ENCODE data around the gene ELSPBP1.

The ELSPBP1 gene

DNA sequence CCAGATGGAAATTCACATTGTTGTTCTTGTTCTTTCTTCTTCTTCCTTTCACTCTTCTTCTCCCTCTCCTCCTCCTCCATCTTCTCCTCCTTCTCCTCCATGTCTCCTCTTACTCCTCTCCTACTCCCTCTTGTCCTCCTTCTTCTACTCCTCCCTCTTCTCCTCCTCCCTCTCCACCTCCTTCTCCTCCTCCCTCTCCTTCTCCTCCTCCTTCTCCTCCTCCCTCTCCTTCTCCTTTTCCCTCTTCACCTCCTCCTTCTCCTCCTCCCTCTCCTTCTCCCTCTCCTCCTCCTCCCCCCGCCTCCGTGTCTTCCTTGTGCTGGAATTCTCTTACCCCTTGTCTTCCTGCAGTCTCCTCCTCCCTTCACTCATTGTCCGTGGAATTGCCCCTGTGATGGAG, 31.0 kb downstream of the ELSPBP1 start:
- Histone ChIP-seq H2BK5ac (ENCODE audit: low read length) (no peak overlapping the region), H3K14ac (ENCODE audit: low read length) (no peak overlapping the region), H3K36me3 (replicated peaks in 1 of 2; ENCODE audit: control insufficient read depth in 2 of 2, insufficient read depth in 2 of 2, low read length in 2 of 2) (peaks cover 0 to 2% of the 10 kb centered on the region in 2 donors), H3K4ac (ENCODE audit: low read length) (no peak overlapping the region), H2BK15ac (ENCODE audit: low read length) (no peak overlapping the region), H4K91ac (ENCODE audit: low read depth, low read length, poor library complexity) (no peak overlapping the region), H2BK12ac (ENCODE audit: low read length) (no peak overlapping the region), H4K8ac (ENCODE audit: low read depth, low read length) (no peak overlapping the region), H3K18ac (ENCODE audit: low read length) (no peak overlapping the region), H3K27ac (replicated peaks; ENCODE audit: low read length) (no peak overlapping the region), H2AK5ac (ENCODE audit: low read depth, low read length) (no peak overlapping the region), H3K27me3 (ENCODE audit: control insufficient read depth in 3 of 3, insufficient read depth in 3 of 3, low read depth in 1 of 3, low read length in 3 of 3) (peaks cover 0 to 4% (median 0%) of the 10 kb centered on the region in 3 experiments), H3K23ac (ENCODE audit: low read depth, low read length, poor library complexity) (no peak overlapping the region), H3K79me1 (ENCODE audit: low read depth, low read length) (no peaks in the 10 kb centered on the region), H3K9ac (ENCODE audit: low read depth, low read length, poor library complexity) (no peak overlapping the region), H3K4me3 (ENCODE audit: low read length in 2 of 2) (no peak overlapping the region), H2BK120ac (ENCODE audit: low read depth, low read length) (no peak overlapping the region), H3K4me2 (ENCODE audit: insufficient read depth, low read length, poor library complexity, severe bottlenecking) (no peak overlapping the region), H2AFZ (ENCODE audit: low read length) (no peak overlapping the region), H3K4me1 (ENCODE audit: control insufficient read depth in 2 of 2, insufficient read depth in 1 of 2, low read depth in 1 of 2, low read length in 2 of 2) (no peaks in the 10 kb centered on the region), H3K9me3 (replicated peaks in 1 of 2; ENCODE audit: control insufficient read depth in 2 of 2, insufficient read depth in 1 of 2, low read depth in 1 of 2, low read length in 2 of 2) (no peaks in the 10 kb centered on the region)
- no CpG with 5 or more reads among the region's 3 CpGs for WGBS, 2 donors (ENCODE audit: extremely low coverage in 2 of 2, insufficient read length in 2 of 2, insufficient replicate concordance in 1 of 2)
- DNase-seq (ENCODE audit: low spot score): no peak

DNA sequence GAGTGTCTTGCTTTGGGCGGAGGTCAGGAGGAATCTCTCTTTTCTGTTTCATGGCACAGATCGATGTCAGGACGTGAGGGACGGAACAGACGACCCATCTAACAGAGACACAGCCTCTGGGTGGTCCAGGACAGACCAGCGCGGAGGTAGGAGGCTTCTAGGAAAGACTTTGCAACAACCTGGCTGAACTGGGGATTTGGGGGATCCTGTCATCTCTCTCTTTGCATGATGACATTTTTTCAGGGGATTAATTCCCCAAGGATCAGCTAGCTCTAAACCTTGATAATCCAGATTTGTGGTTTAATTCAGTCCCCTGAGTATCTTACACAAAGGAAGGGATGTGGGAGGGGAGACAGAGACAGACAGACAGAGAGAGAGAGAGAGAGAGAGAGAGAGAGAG, 35.0 kb downstream of the ELSPBP1 start:
- Histone ChIP-seq H3K36me3 (replicated peaks in 1 of 2; ENCODE audit: control insufficient read depth in 2 of 2, insufficient read depth in 2 of 2, low read length in 2 of 2) (no peaks in the 10 kb centered on the region), H2AFZ (ENCODE audit: low read length) (no peak overlapping the region), H3K4ac (ENCODE audit: low read length) (no peak overlapping the region), H2BK12ac (ENCODE audit: low read length) (no peak overlapping the region), H3K18ac (ENCODE audit: low read length) (no peak overlapping the region), H2AK5ac (ENCODE audit: low read depth, low read length) (no peak overlapping the region), H3K27ac (replicated peaks; ENCODE audit: low read length) (no peak overlapping the region), H3K23ac (ENCODE audit: low read depth, low read length, poor library complexity) (no peak overlapping the region), H3K79me1 (ENCODE audit: low read depth, low read length) (no peaks in the 10 kb centered on the region), H2BK5ac (ENCODE audit: low read length) (no peak overlapping the region), H4K91ac (ENCODE audit: low read depth, low read length, poor library complexity) (no peak overlapping the region), H3K4me2 (ENCODE audit: insufficient read depth, low read length, poor library complexity, severe bottlenecking) (no peak overlapping the region), H4K8ac (ENCODE audit: low read depth, low read length) (no peak overlapping the region), H3K14ac (ENCODE audit: low read length) (no peak overlapping the region), H3K9me3 (replicated peaks in 1 of 2; ENCODE audit: control insufficient read depth in 2 of 2, insufficient read depth in 1 of 2, low read depth in 1 of 2, low read length in 2 of 2) (no peaks in the 10 kb centered on the region), H2BK120ac (ENCODE audit: low read depth, low read length) (no peak overlapping the region), H3K4me1 (ENCODE audit: control insufficient read depth in 2 of 2, insufficient read depth in 1 of 2, low read depth in 1 of 2, low read length in 2 of 2) (no peaks in the 10 kb centered on the region), H2BK15ac (ENCODE audit: low read length) (no peak overlapping the region), H3K4me3 (ENCODE audit: low read length in 2 of 2) (no peak overlapping the region), H3K27me3 (ENCODE audit: control insufficient read depth in 3 of 3, insufficient read depth in 3 of 3, low read depth in 1 of 3, low read length in 3 of 3) (peaks cover 0 to 4% (median 0%) of the 10 kb centered on the region in 3 experiments), H3K9ac (ENCODE audit: low read depth, low read length, poor library complexity) (no peak overlapping the region)
- WGBS, 2 donors (ENCODE audit: extremely low coverage in 2 of 2, insufficient read length in 2 of 2, insufficient replicate concordance in 1 of 2): no CpG with 5 or more reads among the region's 7 CpGs
- no peak for DNase-seq (ENCODE audit: low spot score)

DNA sequence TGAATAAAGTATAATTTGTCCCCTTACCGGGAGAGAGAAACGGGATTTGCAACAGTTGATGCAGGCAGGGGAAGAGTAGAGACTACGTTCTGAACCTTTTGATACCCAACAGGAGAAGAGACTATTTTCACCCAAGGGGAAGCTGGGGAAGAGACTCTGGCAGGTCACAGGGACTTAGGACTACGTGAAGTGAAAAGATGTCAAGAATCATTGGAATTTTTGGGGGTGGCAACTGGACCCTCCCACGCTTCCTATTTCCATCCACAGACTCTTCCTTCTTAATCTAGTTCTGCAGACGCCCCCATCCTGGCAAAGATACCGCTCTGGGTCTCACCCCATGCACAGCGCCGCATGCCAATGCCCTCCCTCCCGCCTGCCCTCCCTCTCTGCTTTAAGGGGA, 35.6 kb downstream of the ELSPBP1 start:
- Histone ChIP-seq H2BK12ac (ENCODE audit: low read length) (no peak overlapping the region), H3K27ac (replicated peaks; ENCODE audit: low read length) (no peak overlapping the region), H3K14ac (ENCODE audit: low read length) (no peak overlapping the region), H3K9ac (ENCODE audit: low read depth, low read length, poor library complexity) (no peak overlapping the region), H3K18ac (ENCODE audit: low read length) (peak overlapping the region; percentile 7), H3K36me3 (replicated peaks in 1 of 2; ENCODE audit: control insufficient read depth in 2 of 2, insufficient read depth in 2 of 2, low read length in 2 of 2) (no peaks in the 10 kb centered on the region), H3K9me3 (replicated peaks in 1 of 2; ENCODE audit: control insufficient read depth in 2 of 2, insufficient read depth in 1 of 2, low read depth in 1 of 2, low read length in 2 of 2) (no peaks in the 10 kb centered on the region), H3K4ac (ENCODE audit: low read length) (no peak overlapping the region), H2AK5ac (ENCODE audit: low read depth, low read length) (no peak overlapping the region), H2AFZ (ENCODE audit: low read length) (no peak overlapping the region), H3K79me1 (ENCODE audit: low read depth, low read length) (no peaks in the 10 kb centered on the region), H2BK15ac (ENCODE audit: low read length) (no peak overlapping the region), H3K4me2 (ENCODE audit: insufficient read depth, low read length, poor library complexity, severe bottlenecking) (no peak overlapping the region), H4K8ac (ENCODE audit: low read depth, low read length) (no peak overlapping the region), H3K27me3 (ENCODE audit: control insufficient read depth in 3 of 3, insufficient read depth in 3 of 3, low read depth in 1 of 3, low read length in 3 of 3) (peaks cover 0 to 3% (median 0%) of the 10 kb centered on the region in 3 experiments), H2BK5ac (ENCODE audit: low read length) (no peak overlapping the region), H3K4me3 (ENCODE audit: low read length in 2 of 2) (no peak overlapping the region), H2BK120ac (ENCODE audit: low read depth, low read length) (no peak overlapping the region), H3K4me1 (ENCODE audit: control insufficient read depth in 2 of 2, insufficient read depth in 1 of 2, low read depth in 1 of 2, low read length in 2 of 2) (no peaks in the 10 kb centered on the region), H4K91ac (ENCODE audit: low read depth, low read length, poor library complexity) (no peak overlapping the region), H3K23ac (ENCODE audit: low read depth, low read length, poor library complexity) (no peak overlapping the region)
- WGBS, 2 donors (ENCODE audit: extremely low coverage in 2 of 2, insufficient read length in 2 of 2, insufficient replicate concordance in 1 of 2): no CpG with 5 or more reads among the region's 10 CpGs
- DNase-seq (ENCODE audit: low spot score): no peak

DNA sequence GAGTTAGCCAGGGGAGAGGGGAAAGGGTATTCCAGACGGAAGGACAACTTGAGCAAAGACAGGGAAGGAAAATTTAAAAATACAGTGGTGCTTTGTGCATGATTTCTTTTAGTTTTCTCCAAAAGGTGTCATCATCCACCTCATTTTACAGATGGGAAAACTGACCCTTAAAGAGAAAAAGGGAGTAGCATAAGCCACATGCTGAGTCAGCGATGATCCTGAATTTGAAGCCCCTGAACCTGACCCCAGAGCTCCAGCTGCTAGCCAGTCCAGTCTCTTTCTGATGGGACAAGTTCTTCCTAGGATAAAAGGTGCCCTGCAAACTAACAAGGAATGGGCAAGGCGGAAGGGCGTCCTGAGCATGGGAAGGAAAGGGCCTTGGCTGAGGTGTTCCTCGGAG, 39.2 kb downstream of the ELSPBP1 start:
- no peak overlapping the region for H2AFZ ChIP-seq (ENCODE audit: low read length)
- H3K14ac ChIP-seq (ENCODE audit: low read length): no peak overlapping the region
- no peaks in the 10 kb centered on the region for H3K36me3 ChIP-seq (replicated peaks in 1 of 2; ENCODE audit: control insufficient read depth in 2 of 2, insufficient read depth in 2 of 2, low read length in 2 of 2)

More for the DNA sequence above, 39.2 kb downstream of the ELSPBP1 start:
- Histone ChIP-seq H4K91ac (ENCODE audit: low read depth, low read length, poor library complexity) (no peak overlapping the region), H3K27ac (replicated peaks; ENCODE audit: low read length) (no peak overlapping the region), H2BK12ac (ENCODE audit: low read length) (no peak overlapping the region), H3K4ac (ENCODE audit: low read length) (no peak overlapping the region), H3K9me3 (replicated peaks in 1 of 2; ENCODE audit: control insufficient read depth in 2 of 2, insufficient read depth in 1 of 2, low read depth in 1 of 2, low read length in 2 of 2) (no peaks in the 10 kb centered on the region), H2BK15ac (ENCODE audit: low read length) (no peak overlapping the region), H4K8ac (ENCODE audit: low read depth, low read length) (no peak overlapping the region), H3K79me1 (ENCODE audit: low read depth, low read length) (no peaks in the 10 kb centered on the region), H3K4me1 (ENCODE audit: control insufficient read depth in 2 of 2, insufficient read depth in 1 of 2, low read depth in 1 of 2, low read length in 2 of 2) (no peaks in the 10 kb centered on the region), H3K4me2 (ENCODE audit: insufficient read depth, low read length, poor library complexity, severe bottlenecking) (no peak overlapping the region), H3K18ac (ENCODE audit: low read length) (no peak overlapping the region), H2BK120ac (ENCODE audit: low read depth, low read length) (no peak overlapping the region), H3K23ac (ENCODE audit: low read depth, low read length, poor library complexity) (no peak overlapping the region), H2AK5ac (ENCODE audit: low read depth, low read length) (no peak overlapping the region), H3K9ac (ENCODE audit: low read depth, low read length, poor library complexity) (no peak overlapping the region), H3K4me3 (ENCODE audit: low read length in 2 of 2) (no peak overlapping the region), H2BK5ac (ENCODE audit: low read length) (no peak overlapping the region), H3K27me3 (ENCODE audit: control insufficient read depth in 3 of 3, insufficient read depth in 3 of 3, low read depth in 1 of 3, low read length in 3 of 3) (no peaks in the 10 kb centered on the region)
- WGBS, 2 donors (ENCODE audit: extremely low coverage in 2 of 2, insufficient read length in 2 of 2, insufficient replicate concordance in 1 of 2): no CpG with 5 or more reads among the region's 5 CpGs
- DNase-seq (ENCODE audit: low spot score): no peak

All from neuronal stem cell (in vitro differentiated cells).